Esophagus muscularis mucosa (tissue), 4 donors: ENCODE results near the gene THAP10.

Source experiments
- EP300 ChIP-seq: sonication (generic); formaldehyde crosslinking; IDR thresholded peaks from one replicate; pipeline ENCODE4 v1.6.1; 2017; ENCODE audit warnings: antibody characterized with exemption
- POLR2A ChIP-seq: fragments of 450-650 bp; IDR thresholded peaks from one replicate; pipeline ENCODE4 v1.6.1; 2017; ENCODE audit warnings: antibody characterized with exemption, moderate library complexity, mild to moderate bottlenecking, low read depth
- POLR2AphosphoS5 ChIP-seq, 2 donors: sonication (generic); formaldehyde crosslinking; IDR thresholded peaks; one replicate each; pipeline ENCODE4 v1.6.1; 2017; ENCODE audit warnings: antibody characterized with exemption in 2 of 2
- TF ChIP-seq, protein P1 (sequence below), 3 experiments: fragments of 200-600 bp in 2 of 3; fragments of 450-650 bp in 1 of 3; sonication (generic) in 2 of 3; IDR thresholded peaks; one replicate each; pipeline ENCODE4 v1.5.1; 2017 to 2019; ENCODE audit warnings: antibody characterized with exemption in 3 of 3, mild to moderate bottlenecking in 2 of 3, moderate library complexity in 1 of 3

DNA sequence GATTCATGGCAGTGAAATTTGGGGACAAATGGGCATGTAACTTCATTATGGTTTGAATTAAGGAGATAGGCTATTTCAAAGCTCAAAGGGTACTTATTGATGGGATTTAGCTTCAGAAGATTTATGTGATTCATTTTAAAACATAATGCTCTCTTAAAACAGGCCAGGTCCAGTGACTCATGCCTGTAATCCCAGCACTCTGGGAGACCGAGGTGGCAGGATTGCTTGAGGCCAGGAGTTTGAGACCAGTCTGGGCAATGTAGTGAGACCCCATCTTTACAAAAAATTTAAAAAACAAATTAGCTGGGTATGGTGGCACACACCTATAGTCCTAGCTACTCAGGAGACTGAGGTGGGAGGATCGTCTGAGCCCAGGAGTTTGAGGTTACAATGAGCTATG, 11.5 kb downstream of the THAP10 start:
- TF ChIP-seq POLR2AphosphoS5 (IDR thresholded peaks at IDR 0.05) (no peak), POLR2A (no peak), EP300 (no peak)
- TF ChIP-seq, protein P1, sequence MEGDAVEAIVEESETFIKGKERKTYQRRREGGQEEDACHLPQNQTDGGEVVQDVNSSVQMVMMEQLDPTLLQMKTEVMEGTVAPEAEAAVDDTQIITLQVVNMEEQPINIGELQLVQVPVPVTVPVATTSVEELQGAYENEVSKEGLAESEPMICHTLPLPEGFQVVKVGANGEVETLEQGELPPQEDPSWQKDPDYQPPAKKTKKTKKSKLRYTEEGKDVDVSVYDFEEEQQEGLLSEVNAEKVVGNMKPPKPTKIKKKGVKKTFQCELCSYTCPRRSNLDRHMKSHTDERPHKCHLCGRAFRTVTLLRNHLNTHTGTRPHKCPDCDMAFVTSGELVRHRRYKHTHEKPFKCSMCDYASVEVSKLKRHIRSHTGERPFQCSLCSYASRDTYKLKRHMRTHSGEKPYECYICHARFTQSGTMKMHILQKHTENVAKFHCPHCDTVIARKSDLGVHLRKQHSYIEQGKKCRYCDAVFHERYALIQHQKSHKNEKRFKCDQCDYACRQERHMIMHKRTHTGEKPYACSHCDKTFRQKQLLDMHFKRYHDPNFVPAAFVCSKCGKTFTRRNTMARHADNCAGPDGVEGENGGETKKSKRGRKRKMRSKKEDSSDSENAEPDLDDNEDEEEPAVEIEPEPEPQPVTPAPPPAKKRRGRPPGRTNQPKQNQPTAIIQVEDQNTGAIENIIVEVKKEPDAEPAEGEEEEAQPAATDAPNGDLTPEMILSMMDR (IDR thresholded peaks at IDR 0.05): no peak
